Colonic mucosa (tissue), 4 donors: Measurements from ENCODE around the gene SLC51B. TPM values are rescaled to one million over a fixed set of nuclear protein-coding genes. Genes with fewer than 3 reads are reported as not detected.
A peak's percentile ranks its signal among the peaks of the same experiment; 100 is the strongest.

ENCODE experiments used
- DNase-seq: peaks from one replicate; pipeline ENCODE4 v3.0.0-alpha.2; 2020
- H3K27ac ChIP-seq: fragments of 200-600 bp; one replicate; pipeline ENCODE4 v1.8.0; 2021
- H3K27me3 ChIP-seq: fragments of 200-600 bp; one replicate; pipeline ENCODE4 v1.8.0; 2021
- H3K36me3 ChIP-seq: fragments of 200-600 bp; one replicate; pipeline ENCODE4 v1.8.0; 2021
- H3K4me1 ChIP-seq: fragments of 200-600 bp; one replicate; pipeline ENCODE4 v1.8.0; 2021; ENCODE audit warnings: mild to moderate bottlenecking
- H3K4me3 ChIP-seq: fragments of 200-600 bp; one replicate; pipeline ENCODE4 v1.8.0; 2021
- H3K9ac ChIP-seq, 2 donors: one replicate each; pipeline ENCODE4 v1.7.0; 2013; ENCODE audit warnings: control low read depth in 2 of 2, low read depth in 2 of 2, low read length in 2 of 2
- H3K9me3 ChIP-seq: fragments of 200-600 bp; one replicate; pipeline ENCODE4 v1.8.0; 2021
- intact Hi-C: fragments of 100-400 bp; cut with DNase I; formaldehyde crosslinking; loops from one replicate; pipeline ENCODE4 v1.14.1; 2022
- total RNA-seq, 2 donors: library from RNA; stranded (reverse); fragmentation: NEBNext Ultra II Directional in 1 of 2; extraction: Animal tissue kit (Norgen Biotek cat#: 25700) in 1 of 2; gene quantifications; one replicate each; pipeline ENCODE4 v1.2.1, GENCODE V29; 2021
- TF ChIP-seq, protein P1 (sequence below): fragments of 200-600 bp; IDR thresholded peaks from one replicate; pipeline ENCODE4 v1.8.0; 2022; ENCODE audit warnings: antibody characterized with exemption, mild to moderate bottlenecking
- donor health status: healthy.
- donor health status: DM: no; HTN: no; CAD: no.
- donor health status: DM: no; HTN: no; CAD: no.

SLC51B gene
- total RNA-seq, 2 donors from 2014 or later: 73.1 to 102 TPM

DNA sequence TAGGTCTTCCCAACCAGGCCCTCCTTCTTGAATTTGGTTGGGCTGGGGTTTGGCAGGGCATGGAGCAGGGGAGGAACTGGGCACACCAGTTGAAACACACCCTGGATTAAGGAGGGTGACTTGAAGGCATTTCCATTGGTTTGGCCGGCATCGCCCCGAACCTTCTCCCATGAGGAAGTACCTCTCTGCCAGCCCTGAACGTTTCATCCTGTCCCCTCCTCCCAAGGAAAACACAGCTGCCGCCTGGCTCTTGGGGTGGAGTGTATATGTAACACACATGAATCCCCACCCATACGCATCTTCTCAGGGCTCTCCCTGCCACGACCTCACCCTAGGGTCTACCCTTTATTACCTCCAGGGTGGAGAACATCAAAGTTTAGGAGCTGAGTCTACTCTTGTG lies 55.3 kb downstream of the SLC51B start:
- Histone ChIP-seq H3K27ac (no peak overlapping the region), H3K9ac (no peak overlapping the region), H3K4me1 (no peaks in the 10 kb centered on the region), H3K9me3 (no peaks in the 10 kb centered on the region), H3K27me3 (no peaks in the 10 kb centered on the region), H3K36me3 (no peaks in the 10 kb centered on the region), H3K4me3 (no peak overlapping the region)
- peak; percentile 77 for DNase-seq
- TF ChIP-seq, protein P1, sequence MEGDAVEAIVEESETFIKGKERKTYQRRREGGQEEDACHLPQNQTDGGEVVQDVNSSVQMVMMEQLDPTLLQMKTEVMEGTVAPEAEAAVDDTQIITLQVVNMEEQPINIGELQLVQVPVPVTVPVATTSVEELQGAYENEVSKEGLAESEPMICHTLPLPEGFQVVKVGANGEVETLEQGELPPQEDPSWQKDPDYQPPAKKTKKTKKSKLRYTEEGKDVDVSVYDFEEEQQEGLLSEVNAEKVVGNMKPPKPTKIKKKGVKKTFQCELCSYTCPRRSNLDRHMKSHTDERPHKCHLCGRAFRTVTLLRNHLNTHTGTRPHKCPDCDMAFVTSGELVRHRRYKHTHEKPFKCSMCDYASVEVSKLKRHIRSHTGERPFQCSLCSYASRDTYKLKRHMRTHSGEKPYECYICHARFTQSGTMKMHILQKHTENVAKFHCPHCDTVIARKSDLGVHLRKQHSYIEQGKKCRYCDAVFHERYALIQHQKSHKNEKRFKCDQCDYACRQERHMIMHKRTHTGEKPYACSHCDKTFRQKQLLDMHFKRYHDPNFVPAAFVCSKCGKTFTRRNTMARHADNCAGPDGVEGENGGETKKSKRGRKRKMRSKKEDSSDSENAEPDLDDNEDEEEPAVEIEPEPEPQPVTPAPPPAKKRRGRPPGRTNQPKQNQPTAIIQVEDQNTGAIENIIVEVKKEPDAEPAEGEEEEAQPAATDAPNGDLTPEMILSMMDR: no peak
- intact Hi-C loops: loop anchor here (2.0 to 5.0 kb wide), 2 partner anchors 46 to 68 kb away; no protein-coding TSS in a partner anchor

- no peak overlapping the region for H3K4me3 ChIP-seq
- no peak overlapping the region for H3K27ac ChIP-seq
- H3K4me1 ChIP-seq: no peaks in the 10 kb centered on the region
- peak; percentile 86 for DNase-seq
- H3K27me3 ChIP-seq: no peaks in the 10 kb centered on the region
- TF ChIP-seq, protein P1: peak; percentile 71
- H3K9me3 ChIP-seq: no peaks in the 10 kb centered on the region
- intact Hi-C loops: loop anchor here (2.0 to 5.0 kb wide), 2 partner anchors 47 to 69 kb away; no protein-coding TSS in a partner anchor
- no peaks in the 10 kb centered on the region for H3K36me3 ChIP-seq
- H3K9ac ChIP-seq: no peak overlapping the region
Measured at GRCh38 chr15:65101411-65101890, 56.3 kb downstream of the SLC51B start.

- H3K9me3 ChIP-seq: no peaks in the 10 kb centered on the region
- no peak overlapping the region for H3K27ac ChIP-seq
- H3K36me3 ChIP-seq: no peaks in the 10 kb centered on the region
- no peak overlapping the region for H3K4me3 ChIP-seq
- TF ChIP-seq, protein P1: peak; percentile 8
- intact Hi-C loops: loop anchor here (2.0 to 5.0 kb wide), 2 partner anchors 47 to 70 kb away; no protein-coding TSS in a partner anchor
- DNase-seq: no peak
- H3K9ac ChIP-seq: no peak overlapping the region
- no peaks in the 10 kb centered on the region for H3K27me3 ChIP-seq
- no peaks in the 10 kb centered on the region for H3K4me1 ChIP-seq
Measured at GRCh38 chr15:65101891-65102708, 56.9 kb downstream of the SLC51B start.

GRCh38 chr15:65102912-65103311 lies 57.7 kb downstream of the SLC51B start:
- no peak overlapping the region for H3K9ac ChIP-seq
- intact Hi-C loops: loop anchor here (5.0 kb wide), 1 partner anchor 71 kb away; no protein-coding TSS in a partner anchor
- DNase-seq: no peak
- TF ChIP-seq, protein P1: no peak
- no peak overlapping the region for H3K4me3 ChIP-seq
- H3K27me3 ChIP-seq: no peaks in the 10 kb centered on the region
- H3K36me3 ChIP-seq: no peaks in the 10 kb centered on the region
- no peaks in the 10 kb centered on the region for H3K9me3 ChIP-seq
- no peaks in the 10 kb centered on the region for H3K4me1 ChIP-seq
- no peak overlapping the region for H3K27ac ChIP-seq

Other genes starting within 250 kb of the SLC51B start
- gene PIF1, start 219.7 kb upstream of the SLC51B start, total RNA-seq: 10 to 100 TPM in 1 of 2 donors, 1 to 10 TPM in 1; 6.1 to 20.7 TPM
- 10 to 100 TPM in 1 of 2 donors, 1 to 10 TPM in 1; 4.4 to 13.6 TPM for gene PLEKHO2, start 203.5 kb upstream of the SLC51B start, total RNA-seq
- 1 to 10 TPM in 1 of 2 donors, under 1 TPM in 1; 0.32 to 1.9 TPM for gene ANKDD1A, start 133.5 kb upstream of the SLC51B start, total RNA-seq
- 10 to 100 TPM; 76.3 to 85.8 TPM for gene SPG21, start 55.5 kb upstream of the SLC51B start, total RNA-seq
- 10 to 100 TPM; 22.1 to 25.9 TPM for gene MTFMT, start 15.7 kb upstream of the SLC51B start, total RNA-seq
- 1 to 10 TPM; 3.1 to 6.7 TPM for gene RASL12, start 22.6 kb downstream of the SLC51B start, total RNA-seq
- not detected for gene KBTBD13, start 31.4 kb downstream of the SLC51B start, total RNA-seq
- 1 to 10 TPM; 1.2 to 3.7 TPM for gene UBAP1L, start 69.8 kb downstream of the SLC51B start, total RNA-seq
- 10 to 100 TPM; 20.7 to 21.2 TPM for gene PDCD7, start 88.4 kb downstream of the SLC51B start, total RNA-seq
- 10 to 100 TPM; 41.8 to 62.0 TPM for gene CLPX, start 140.0 kb downstream of the SLC51B start, total RNA-seq
- gene CILP, start 166.1 kb downstream of the SLC51B start, total RNA-seq: 1 to 10 TPM; 3.7 to 8.7 TPM
- 1 to 10 TPM; 9.5 to 9.9 TPM for gene PARP16, start 241.5 kb downstream of the SLC51B start, total RNA-seq